AG04450 (cell line): Measurements from ENCODE around the gene DNAJB7. TPM values are rescaled to one million over a fixed set of nuclear protein-coding genes. Genes with fewer than 3 reads are reported as not detected.

Experiments used
- CTCF ChIA-PET: fragments of 300-600, 350-600 bp; formaldehyde crosslinking; extraction: SDS; loops from one replicate; lab custom pipeline; 2022; ENCODE audit warnings: antibody characterized with exemption, inconsistent platforms; lab: Charles Lee
- POLR2A ChIA-PET: fragments of 350-600 bp; formaldehyde crosslinking; extraction: SDS; loops from one replicate; lab custom pipeline; 2021; ENCODE audit warnings: antibody characterized with exemption, inconsistent platforms; lab: Yijun Ruan, JAX
- DNase-seq: peaks from one replicate; pipeline ENCODE4 v3.0.0-alpha.2; 2011; ENCODE audit warnings: low read depth, low spot score
- H3K27ac ChIP-seq: one replicate; pipeline ENCODE4 v1.5.1; 2012; ENCODE audit warnings: low read depth, low read length, control low read depth
- H3K27me3 ChIP-seq: one replicate; pipeline ENCODE4 v1.6.0; 2012; ENCODE audit warnings: low read length; ENCODE audit not compliant: control insufficient read depth, insufficient read depth
- H3K4me3 ChIP-seq: 2 replicates; pipeline ENCODE4 v1.5.1; 2011; ENCODE audit warnings: mild to moderate bottlenecking, low read depth, low read length, control low read depth
- H3K9me3 ChIP-seq: 2 replicates; pipeline ENCODE4 v1.5.1; 2012; ENCODE audit warnings: low read length; ENCODE audit not compliant: control insufficient read depth, insufficient read depth
- CTCF ChIP-seq: IDR thresholded peaks from 2 replicates; pipeline ENCODE4 v1.5.1; 2011; ENCODE audit warnings: low read depth, low read length, control low read depth, inconsistent platforms
- polyA plus RNA-seq: library from polyadenylated mRNA; depleted of rRNA; stranded (reverse); fragments of >200 nt; gene quantifications from 2 replicates; pipeline ENCODE4 v1.2.3, GENCODE V29; 2011

DNAJB7 gene
- polyA plus RNA-seq, 1 experiment: not detected

GRCh38 chr22:40857309-40857855 lies 4.5 kb downstream of the DNAJB7 start:
- Histone ChIP-seq H3K4me3 (peak overlapping the region; percentile 77), H3K27ac (peak overlapping the region; percentile 99), H3K27me3 (no peaks in the 10 kb centered on the region), H3K9me3 (peaks cover 3% of the 10 kb centered on the region; the same call in 1 of the 2 replicates)
- no peak for TF ChIP-seq CTCF
- ChIA-PET POLR2A (interaction anchor here (0.5 to 1.4 kb wide), 13 partner anchors 11 to 611 kb away, joined by 3 to 9 read pairs (median 4); partner anchors contain the start of genes ACO2, PHF5A, RBX1 and SLC25A17), CTCF (interaction anchor here (1.1 to 1.6 kb wide), 3 partner anchors 36 to 174 kb away, joined by 3 to 7 read pairs (median 4); no protein-coding TSS in a partner anchor)
- DNase-seq: no peak

- Histone ChIP-seq H3K27ac (peak within 1 kb of the TSS; percentile 99), H3K4me3 (peak within 1 kb of the TSS; percentile 77), H3K27me3 (no peaks in the 10 kb centered on the region), H3K9me3 (peaks cover 3% of the 10 kb centered on the region; the same call in 1 of the 2 replicates)
- DNase-seq: peak; percentile 90
- POLR2A ChIA-PET: interaction anchor here (0.6 to 1.4 kb wide), 13 partner anchors 11 to 612 kb away, joined by 3 to 9 read pairs (median 4); partner anchors contain the start of genes ACO2, PHF5A, RBX1 and SLC25A17
- TF ChIP-seq CTCF: no peak
- CTCF ChIA-PET: interaction anchor here (1.1 to 1.6 kb wide), 4 partner anchors 36 to 174 kb away, joined by 3 to 7 read pairs (median 4); no protein-coding TSS in a partner anchor
These were observed 5.2 kb downstream of the DNAJB7 start, which contains the start of the genes ST13 and XPNPEP3 for GRCh38 chr22:40856513-40857308. Gene ST13, minus strand, starts transcription at chr22:40856639. Its CDS starts 99 bp downstream, at chr22:40856540. Gene XPNPEP3, plus strand, starts transcription at chr22:40857148. Its CDS starts 34 bp downstream, at chr22:40857182.

GRCh38 chr22:40855979-40856512 lies 5.9 kb downstream of the DNAJB7 start:
- Histone ChIP-seq H3K27ac (peak overlapping the region; percentile 68), H3K9me3 (peaks cover 3% of the 10 kb centered on the region; the same call in 1 of the 2 replicates), H3K27me3 (no peaks in the 10 kb centered on the region), H3K4me3 (peak overlapping the region; percentile 77)
- no peak for TF ChIP-seq CTCF
- ChIA-PET POLR2A (interaction anchor here (0.7 to 1.4 kb wide), 7 partner anchors 37 to 612 kb away, joined by 4 to 9 read pairs (median 4); partner anchors contain the start of genes ACO2, PHF5A, RBX1 and SLC25A17), CTCF (interaction anchor here (1.2 to 1.6 kb wide), 2 partner anchors 173 to 174 kb away, joined by 3 to 5 read pairs; no protein-coding TSS in a partner anchor)
- DNase-seq: no peak

- peak overlapping the region; percentile 77 for H3K4me3 ChIP-seq
- CTCF ChIA-PET: interaction anchor here (0.7 to 1.6 kb wide), 3 partner anchors 44 to 173 kb away, joined by 3 to 5 read pairs (median 3); no protein-coding TSS in a partner anchor
- H3K27ac ChIP-seq: no peak overlapping the region
- DNase-seq: no peak
- peaks cover 3% of the 10 kb centered on the region; the same call in 1 of the 2 replicates for H3K9me3 ChIP-seq
- POLR2A ChIA-PET: no interaction called here
- TF ChIP-seq CTCF: no peak
- no peaks in the 10 kb centered on the region for H3K27me3 ChIP-seq
These were observed 6.6 kb downstream of the DNAJB7 start for GRCh38 chr22:40855071-40855978.
